GM12872 (cell line): ENCODE data around the gene CTTNBP2.

ENCODE experiments used
- CTCF ChIP-seq: IDR thresholded peaks from 3 replicates; pipeline ENCODE4 v1.5.1; 2011; ENCODE audit warnings: low read depth, mild to moderate bottlenecking, low read length, moderate library complexity; ENCODE audit not compliant: insufficient read depth

Gene CTTNBP2

GRCh38 chr7:117784315-117784714 is 88.9 kb downstream of the CTTNBP2 start:
- TF ChIP-seq CTCF: no peak

DNA sequence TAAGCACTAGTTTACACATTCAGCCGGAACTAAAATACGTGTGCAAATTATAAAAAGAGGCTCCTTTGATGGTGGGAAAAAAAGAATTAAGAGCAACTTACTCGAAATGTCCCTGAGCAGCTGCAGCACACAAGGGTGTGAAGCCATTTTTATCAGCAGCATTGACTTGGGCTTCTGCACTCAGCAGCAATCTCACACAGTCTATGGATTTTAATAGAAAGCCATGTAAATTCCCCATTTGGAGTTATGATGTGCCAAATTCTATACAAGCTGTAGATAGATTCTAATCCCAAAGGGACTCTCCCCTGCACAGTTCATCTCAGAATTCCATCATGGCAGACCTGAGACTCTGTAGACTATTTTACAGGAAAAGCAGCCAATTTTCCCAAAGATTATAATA is 90.5 kb downstream of the CTTNBP2 start:
- no peak for TF ChIP-seq CTCF

- TF ChIP-seq CTCF: 0 out of 3 replicates have a peak, but pooled peaks have one; percentile 4
Measured at GRCh38 chr7:117781707-117782106, 91.5 kb downstream of the CTTNBP2 start.

DNA sequence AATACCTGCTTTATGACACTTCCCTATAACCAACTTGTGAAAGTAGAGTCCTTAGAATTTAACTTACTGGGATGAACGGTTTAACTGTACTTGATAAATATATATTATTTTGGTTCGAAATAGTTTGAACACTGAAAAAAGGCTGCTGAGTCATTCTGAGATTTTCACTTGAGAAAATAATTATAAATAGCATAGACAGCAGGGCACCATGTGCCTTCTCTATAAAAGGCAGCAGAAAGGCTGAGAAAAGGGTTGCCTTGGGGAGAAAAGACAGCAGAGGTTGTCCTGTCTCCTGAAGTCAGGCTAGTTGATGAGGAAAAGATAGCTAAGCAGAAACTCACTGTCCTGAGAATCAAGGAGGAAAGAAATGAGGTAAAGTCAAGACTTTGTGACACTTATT is 92.4 kb downstream of the CTTNBP2 start:
- no peak for TF ChIP-seq CTCF

DNA sequence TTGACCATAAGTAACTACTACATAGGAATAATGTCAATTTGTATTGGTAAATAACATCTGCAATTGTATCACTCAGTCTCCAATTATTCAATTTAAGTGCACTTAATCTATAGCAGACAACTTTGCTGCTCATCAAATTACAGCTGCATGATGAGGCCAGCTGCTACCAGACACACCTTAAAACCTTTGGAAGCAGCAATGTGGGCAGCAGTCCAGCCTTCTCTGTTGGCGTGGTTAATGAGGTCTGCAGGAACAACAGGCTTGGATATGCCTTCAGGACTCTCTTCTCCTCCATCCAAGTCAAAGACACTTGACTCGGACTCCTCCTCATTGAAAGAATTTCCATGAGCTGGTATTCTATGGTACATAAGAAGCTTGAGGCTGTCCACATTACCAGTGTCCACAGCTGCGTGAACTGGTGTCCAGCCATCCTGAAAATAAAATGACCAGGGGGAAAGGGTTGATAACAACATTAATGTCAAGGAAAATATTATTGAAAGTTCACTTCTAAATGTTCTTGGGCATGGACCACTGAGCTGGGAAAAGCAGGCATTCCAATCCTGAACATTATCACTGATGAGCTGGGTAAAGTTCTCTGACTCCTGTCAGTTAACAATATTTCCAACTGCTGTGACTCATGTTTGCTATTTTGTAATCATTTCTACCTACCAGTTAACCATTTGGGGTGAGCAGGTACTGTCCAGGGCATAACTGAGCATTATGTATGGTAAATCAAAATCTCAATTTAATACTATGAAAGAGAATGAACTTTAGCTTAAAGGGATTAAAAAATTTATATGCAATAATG is 95.7 kb downstream of the CTTNBP2 start:
- no peak for TF ChIP-seq CTCF

- TF ChIP-seq CTCF: no peak
Measured at GRCh38 chr7:117776224-117776623, 97.0 kb downstream of the CTTNBP2 start.

DNA sequence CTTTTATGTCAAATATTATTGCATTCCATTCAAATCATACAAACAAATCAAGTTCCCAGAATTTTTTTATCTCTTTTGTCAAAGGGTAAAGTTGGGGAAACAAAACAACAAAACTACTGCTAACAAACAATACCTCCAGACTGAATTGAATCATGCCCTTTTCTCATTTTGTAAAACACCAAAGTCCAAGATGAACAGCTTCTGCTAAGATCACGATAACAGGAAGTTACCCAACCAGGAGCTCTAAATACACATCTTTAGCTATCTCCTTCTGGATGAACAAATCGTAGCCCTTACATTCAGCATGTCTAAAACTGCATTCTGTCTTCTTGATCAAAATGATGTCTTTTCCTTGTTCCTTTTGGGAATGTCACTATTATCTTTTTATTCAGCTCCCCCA is 97.4 kb downstream of the CTTNBP2 start:
- no peak for TF ChIP-seq CTCF
